Activated CD8-positive, alpha-beta memory T cell treated with anti-CD3 and anti-CD28 coated beads, Interleukin-2, amount 50 U/mL, for 48 hours (primary cell): ENCODE results near the gene TNP2.

Experiments used
- DNase-seq: peaks from one replicate; pipeline ENCODE4 v3.0.0-alpha.2; 2020

Gene TNP2

DNA sequence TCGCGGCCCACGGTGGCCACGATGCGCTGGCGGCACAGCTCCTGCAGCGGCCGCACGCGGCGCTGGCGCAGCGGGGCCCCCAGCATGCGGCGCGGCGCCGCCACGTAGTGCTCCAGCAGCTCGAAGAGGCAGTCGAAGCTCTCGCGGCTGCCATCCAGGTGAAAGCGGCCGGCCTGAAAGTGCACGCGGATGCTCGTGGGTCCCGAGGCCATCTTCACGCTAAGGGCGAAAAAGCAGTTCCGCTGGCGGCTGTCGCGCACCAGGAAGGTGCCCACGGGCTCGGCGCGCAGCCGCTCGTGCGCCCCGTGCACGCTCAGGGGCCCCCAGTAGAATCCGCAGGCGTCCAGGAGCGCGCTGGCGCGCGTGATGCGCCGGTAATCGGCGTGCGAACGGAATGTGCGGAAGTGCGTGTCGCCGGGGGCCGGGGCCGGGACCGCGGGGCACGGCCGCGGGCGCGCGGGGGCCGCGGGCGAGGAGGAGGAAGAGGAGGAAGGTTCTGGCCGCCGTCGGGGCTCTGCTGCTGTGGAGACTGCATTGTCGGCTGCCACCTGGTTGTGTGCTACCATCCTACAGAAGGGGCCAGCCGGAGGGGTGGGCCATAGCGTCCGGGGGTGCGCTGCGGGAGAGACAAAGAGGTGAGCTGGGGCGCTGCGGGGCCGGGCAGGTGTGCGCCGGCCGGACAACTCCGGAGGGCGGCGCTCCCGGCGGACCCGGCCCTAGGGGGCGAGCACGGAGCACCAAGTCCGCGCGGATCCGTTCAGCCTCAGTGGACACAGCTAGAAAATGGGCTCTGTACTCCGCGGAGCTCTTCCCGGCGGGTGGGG is 14.0 kb downstream of the TNP2 start:
- peak; percentile 81 for DNase-seq

DNA sequence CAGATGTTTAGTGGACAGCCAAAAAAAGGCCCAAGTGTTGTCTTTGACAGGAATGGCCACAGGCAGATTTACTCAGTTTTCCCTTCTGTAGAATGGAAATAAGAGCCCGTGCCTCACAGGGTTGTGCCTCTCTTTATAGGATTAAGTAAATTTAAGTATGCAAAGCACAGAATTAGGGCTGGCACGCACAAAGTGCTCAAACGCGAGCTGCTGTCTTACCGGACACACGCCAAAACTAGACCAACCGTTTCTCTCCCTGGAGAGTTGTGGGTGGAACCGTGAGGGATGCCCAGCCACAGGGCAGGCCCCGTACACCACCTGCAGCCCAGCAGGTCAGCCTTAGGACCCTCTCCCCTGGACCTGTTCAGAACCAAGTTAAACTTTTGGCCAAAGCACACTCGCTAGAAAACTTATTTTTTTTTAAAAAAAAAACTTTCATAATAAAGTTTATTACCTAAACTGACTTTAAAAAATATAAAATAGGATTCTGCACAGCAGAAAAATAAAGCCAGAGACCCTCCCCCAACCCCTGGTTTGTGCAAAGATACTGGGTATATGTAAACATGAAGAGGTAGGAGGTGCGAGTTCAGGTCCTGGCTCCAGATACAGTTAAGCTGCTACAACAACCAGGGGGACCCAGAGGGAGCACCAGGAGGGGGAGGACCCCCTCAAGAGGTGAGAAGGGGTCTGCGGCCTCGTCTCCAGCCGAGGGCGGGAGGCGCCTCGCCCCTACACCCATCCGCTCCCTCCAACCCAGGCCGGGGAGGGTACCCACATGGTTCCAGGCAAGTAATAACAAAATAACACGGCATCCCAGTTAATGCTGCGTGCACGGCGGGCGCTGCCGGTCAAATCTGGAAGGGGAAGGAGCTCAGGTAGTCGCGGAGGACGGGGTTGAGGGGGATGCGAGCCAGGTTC is 14.9 kb downstream of the TNP2 start:
- DNase-seq, result peak; percentile 79

GRCh38 chr16:11253009-11253994 is 15.8 kb downstream of the TNP2 start:
- DNase-seq, result peak; percentile 81

GRCh38 chr16:11252482-11252931 is 16.6 kb downstream of the TNP2 start:
- peak; percentile 82 for DNase-seq

- peak; percentile 94 for DNase-seq
Measured at GRCh38 chr16:11251525-11252481, 17.3 kb downstream of the TNP2 start.

DNA sequence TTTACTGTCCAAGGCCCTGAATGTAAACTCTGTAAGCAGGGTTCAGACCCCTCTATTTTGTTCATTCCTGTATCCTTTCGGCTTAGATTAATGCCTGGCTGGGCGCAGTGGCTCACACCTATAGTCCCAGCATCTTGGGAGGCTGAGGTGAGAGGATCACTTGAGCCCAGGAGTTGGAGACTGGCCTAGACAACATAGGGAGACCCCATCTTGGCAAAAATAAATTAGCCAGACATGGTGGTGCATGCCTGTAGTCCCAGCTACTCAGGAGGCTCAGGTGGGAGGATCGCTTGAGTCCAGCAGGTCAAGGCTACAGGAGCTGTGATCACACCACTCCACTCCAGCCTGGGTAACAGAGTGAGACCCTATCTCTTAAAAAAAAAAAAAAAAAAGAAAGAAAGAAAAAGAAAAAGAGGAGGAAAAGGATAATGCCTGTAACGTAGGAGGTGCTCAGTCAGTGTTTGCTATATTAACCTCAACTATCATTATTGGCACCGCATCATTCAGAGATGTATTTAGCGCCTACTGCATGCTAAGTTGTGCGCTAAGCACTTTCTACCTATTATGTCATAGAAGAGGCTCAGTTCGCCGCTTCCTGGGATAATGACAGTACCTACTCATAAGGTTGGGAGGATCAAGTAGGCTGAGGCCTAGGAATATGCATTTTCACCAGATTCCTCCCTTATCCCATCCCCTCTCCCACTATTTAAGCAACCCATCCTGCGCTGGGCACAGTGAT is 18.2 kb downstream of the TNP2 start:
- DNase-seq, result peak; percentile 71

DNA sequence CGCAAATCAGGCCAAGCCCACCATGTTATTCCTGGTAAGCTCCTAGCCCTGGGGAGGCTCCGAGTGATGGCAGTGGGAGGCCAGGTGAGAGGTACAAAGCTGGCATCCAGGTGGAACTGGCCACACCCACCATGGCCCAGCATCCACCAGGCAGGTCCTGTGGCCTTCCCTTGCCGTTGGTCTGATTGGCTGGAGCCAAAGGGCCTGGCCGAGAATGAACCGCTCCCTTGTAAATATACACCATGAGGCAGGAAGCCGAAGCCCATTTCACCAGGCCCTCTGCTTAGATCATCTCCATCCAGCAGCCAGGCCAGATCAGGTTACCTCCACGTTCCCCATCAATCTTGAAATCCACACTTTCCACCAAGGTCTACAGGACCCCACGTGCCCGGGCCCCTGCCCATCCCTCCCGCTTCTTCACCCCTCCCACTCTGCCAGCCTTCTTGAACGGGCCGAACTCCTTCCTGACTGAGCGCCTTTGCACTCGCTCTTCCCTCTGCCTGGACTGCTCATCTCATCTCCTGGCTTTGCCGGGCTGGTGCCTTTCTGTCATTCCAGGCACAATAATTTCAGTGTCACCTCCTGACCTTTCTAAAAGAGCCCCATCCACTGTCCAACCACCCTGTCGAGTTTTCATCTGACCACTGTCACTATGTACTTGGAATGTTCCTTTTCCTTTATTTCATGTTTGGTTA is 18.9 kb downstream of the TNP2 start:
- peak; percentile 82 for DNase-seq

DNA sequence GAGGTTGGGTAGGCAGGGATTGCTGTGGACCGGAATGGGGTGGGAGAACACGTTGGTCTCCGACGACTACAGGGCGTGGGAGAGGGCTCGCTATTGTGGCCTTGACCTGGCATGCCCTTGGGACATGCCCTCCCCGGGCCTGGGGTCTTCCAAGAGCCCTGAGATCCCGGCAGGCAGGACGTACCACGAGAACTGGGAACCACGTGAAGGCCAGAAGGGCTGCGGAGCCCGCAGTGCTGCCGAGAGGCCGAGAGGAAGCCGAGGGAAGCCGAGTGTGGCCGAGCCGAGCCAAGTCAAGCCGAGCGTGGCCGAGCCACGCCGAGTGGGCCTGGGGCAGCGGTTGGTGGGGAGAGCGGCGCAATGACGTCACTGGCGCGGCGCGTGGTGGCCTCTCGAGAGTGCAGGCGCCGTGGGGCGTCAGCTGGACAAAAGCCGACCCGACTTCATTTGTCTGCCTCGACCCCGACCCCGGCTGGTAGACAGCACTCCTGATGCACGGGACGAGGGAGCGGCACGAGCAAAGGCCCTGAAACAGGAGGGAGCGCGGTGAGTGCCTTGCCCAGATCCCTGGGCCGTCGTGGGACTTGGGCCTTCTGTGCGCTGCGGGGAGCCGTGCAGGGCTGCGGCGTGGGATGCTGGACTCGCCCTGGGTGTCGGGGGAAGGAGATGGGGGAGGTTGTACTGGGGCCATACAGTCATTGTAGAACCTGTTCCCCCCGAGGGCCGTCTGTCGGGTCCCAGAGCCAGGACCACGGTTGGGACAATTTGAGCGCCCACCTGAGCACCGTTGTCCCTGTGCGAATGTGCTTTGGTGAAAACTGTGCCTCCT is 19.7 kb downstream of the TNP2 start:
- peak; percentile 82 for DNase-seq

DNA sequence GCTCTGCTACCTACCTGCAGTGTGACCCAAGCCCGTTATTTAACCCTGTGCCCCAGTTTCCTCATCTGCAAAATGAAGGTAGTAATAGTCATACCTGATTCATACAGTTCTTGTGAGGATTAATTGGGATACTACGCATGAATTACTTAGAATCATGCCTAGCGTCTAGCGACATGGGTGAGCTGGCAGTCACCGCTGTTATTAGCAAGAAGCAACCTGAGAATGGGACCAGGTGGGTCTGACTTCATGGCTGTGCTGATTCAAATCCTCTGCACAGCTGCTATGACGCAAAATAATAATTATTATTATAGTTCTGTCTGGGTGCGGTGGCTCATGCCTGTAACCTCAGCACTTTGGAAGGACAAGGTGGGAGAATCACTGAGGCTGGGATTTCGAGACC is 21.0 kb downstream of the TNP2 start:
- no peak for DNase-seq

GRCh38 chr16:11245988-11246387 is 23.1 kb downstream of the TNP2 start:
- DNase-seq, result peak; percentile 67

GRCh38 chr16:11245222-11245737 is 23.8 kb downstream of the TNP2 start:
- no peak for DNase-seq

GRCh38 chr16:11242658-11243057 is 26.5 kb downstream of the TNP2 start:
- no peak for DNase-seq

GRCh38 chr16:11241480-11242204 is 27.5 kb downstream of the TNP2 start:
- DNase-seq, result no peak

DNA sequence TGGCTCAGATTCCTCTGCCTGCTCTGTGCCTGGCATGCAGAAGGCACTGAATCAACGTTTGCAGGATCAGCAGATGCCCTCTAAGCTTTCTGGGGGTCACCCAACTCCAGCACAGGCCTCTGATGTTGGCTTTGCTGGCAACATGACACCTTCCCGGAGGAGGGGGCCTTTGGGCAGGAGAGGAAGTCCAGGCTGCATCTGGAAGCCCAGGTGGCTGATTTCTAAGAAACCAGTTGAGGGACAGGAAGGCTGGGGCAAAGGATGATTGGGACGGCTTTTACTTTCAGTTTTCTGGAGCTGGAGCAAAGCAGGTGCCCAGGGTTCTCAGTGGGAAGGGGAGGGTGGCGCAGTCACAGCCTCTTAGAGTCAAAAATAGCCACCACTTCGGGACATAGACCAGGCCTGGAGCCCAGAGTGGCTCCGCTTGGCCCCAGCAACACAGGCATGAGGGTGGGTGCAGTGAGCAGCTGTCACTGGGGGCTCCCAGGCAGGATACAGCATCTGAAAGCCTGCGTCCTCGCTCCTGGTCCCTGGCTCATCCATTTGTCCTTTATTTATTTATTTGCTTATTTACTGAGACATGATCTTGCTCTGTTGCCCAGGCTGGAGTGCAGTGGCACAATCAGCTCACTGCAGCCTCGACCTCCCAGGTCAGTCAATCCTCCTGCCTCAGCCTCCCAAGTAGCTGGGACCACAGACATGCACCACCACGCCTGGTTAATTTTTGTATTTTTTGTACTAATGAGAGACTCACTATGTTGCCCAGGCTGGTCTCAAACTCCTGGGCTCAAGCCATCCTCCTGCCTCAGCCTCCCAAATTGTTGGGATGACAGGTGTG is 28.3 kb downstream of the TNP2 start:
- DNase-seq, result no peak

GRCh38 chr16:11239644-11240632 is 29.2 kb downstream of the TNP2 start:
- DNase-seq, result no peak
